Epidermal melanocyte (primary cell): ENCODE data around the gene UCHL1.
"Not testable (repeated sequence)": the region's sequence is repeated elsewhere in the genome, so short reads cannot be mapped to it uniquely, and the experiment has no call there.

Experiments used
- DNase-seq: peaks from one replicate; pipeline ENCODE4 v3.0.0; 2011; ENCODE audit warnings: low spot score; ENCODE audit not compliant: insufficient read length

Gene UCHL1

DNA sequence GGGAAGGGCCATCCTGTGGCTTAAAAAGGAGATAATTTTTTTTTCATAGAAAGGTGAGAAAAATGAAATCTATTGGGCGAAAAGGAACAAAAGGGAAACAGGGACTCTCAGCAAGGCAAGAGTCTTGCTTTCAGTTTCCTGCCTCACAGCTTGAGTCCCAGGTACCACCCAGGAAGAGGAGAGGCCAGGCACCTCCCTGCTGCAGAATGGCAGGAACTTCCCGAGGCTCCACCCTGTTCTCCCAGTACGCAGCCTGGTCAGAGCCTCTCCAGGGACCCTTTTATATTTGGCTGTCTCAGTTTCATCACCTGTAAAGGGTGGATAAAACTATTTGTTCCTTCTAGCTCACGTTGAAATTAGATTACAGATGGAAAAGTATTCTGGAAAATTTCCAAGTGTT lies 33.8 kb downstream of the UCHL1 start:
- DNase-seq: no peak

DNA sequence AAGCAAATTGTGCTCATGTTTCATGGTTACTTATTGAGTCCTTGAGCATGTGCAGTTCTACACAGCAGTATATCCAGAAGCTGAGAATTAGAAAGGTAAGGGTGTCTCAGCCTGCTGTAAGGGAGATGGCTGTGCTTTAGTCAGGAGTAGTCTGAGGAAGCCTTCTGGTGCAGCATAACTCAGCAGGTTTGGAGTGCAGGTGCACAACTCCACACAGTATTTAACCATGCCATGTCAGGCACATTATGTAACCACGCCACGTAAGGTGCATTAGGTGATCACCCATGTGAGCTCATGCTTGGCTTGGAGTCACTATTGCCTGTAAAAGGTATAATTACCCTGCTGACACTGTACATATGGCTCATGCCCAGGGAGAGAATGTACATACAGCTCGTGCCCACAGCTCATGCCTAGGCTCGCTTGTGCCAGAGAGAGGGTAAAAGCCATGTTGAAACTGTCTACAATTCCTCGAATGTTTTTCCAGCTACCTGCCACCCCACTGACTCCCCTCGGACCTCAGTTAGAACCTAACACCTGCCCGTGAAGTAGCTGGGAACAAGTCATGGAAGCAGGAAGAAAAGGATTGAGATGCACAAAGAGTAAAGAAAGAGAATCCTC lies 37.8 kb downstream of the UCHL1 start:
- DNase-seq: no peak

DNA sequence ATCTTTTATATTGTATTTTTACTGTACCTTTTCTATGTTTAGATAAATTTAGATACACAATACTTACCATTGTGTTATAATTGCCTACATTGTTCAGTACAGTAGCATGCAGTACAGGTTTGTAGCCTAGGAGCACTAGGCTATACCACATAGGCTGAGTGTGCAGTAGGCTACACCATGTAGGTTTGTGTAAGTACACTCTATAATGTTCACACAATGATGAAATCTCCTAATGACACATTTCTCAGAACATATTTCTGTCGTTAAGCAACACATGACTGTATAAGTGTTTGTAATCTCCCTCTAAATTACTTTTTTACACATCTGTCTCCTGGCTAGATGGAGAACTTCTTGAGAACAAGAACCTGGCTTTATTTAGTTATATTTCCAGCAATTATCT lies 40.3 kb downstream of the UCHL1 start:
- no peak for DNase-seq

DNA sequence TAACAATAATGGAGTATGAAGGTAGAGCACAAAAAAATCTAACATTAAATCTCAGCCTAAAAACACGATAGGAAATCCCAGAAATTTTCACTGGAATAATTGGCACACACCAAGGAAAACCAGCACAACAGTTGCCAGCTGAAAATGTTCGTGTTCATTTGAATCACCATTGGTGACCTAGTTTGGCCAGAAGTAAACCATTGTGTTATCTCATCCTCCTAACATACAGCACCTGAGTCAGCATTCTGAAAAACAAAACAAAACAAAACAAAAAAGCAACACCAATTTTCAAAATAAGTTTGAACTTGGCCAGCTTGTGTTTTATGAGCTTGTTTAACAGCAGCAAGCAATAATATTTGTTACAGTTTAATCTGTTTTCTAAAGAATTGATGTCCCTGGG lies 41.1 kb downstream of the UCHL1 start:
- DNase-seq: no peak

DNA sequence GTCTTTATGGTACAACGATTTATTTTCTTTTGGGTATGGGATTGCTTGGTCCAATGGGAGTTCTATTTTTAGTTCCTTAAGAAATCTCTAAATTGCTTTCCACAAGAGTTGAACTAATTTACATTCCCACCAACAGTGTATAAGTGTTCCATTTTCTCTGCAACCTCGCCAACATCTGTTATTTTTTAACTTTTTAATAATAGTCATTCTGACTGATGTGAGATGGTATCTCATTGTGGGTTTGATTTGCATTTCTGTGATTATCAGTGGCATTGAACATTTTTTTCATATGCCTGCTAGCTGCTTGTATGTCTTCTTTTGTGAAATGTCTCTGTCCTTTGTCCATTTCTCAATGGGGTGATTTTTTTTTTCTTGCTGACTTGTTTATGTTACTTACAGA lies 42.8 kb downstream of the UCHL1 start:
- DNase-seq: no peak

DNA sequence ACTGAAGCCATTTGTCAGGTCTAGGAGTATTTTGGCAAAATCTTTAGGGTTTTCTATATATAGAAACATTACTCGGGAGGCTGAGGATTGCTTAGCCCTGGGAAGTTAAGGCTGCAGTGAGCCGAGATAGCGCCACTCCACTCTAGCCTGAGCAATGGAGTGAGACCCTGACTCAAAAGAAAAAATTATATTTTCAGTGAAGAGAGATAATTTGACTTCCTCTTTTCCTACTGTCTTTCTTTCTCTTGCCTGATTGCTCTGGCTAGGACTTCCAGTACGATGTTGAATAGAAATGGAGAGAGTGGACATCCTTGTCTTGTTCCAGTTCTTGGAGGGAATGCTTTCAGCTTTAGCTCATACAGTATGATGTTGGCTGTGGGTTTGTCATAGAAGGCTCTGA lies 44.4 kb downstream of the UCHL1 start:
- DNase-seq: no peak

DNA sequence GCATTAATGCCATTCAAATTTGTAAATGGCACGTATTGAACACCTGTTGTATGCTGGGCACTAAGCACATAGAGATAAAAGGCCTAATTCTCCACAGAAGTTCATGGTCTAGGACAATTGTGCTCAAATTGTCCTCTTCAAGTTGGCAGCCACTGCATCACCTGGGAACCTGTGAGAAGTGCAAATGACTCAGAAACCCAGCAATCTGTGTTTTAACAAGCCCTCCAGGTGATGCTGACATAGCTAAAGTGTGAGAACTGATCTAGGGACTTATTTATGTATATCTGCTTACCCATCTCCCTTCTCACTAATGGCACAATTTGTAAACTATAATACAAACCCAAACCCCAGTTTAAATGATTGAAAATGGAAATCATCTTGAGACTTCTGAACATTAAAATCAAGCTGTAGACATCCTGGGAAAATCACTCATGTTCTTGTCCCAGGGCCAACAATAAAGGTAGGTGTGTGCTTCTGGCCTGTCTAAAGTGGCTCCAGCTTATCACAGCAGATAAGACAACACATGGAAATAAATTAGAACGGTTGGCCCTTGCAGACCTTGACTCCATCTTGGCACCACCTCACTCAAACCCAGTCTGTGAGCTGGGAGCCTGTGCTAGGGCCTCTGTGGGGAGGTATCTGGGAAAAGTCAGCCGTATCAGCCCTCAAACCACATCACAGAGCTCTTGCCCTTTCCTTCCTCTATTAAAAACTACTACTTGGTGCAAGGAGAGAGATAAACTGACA lies 46.8 kb downstream of the UCHL1 start:
- DNase-seq: no peak

DNA sequence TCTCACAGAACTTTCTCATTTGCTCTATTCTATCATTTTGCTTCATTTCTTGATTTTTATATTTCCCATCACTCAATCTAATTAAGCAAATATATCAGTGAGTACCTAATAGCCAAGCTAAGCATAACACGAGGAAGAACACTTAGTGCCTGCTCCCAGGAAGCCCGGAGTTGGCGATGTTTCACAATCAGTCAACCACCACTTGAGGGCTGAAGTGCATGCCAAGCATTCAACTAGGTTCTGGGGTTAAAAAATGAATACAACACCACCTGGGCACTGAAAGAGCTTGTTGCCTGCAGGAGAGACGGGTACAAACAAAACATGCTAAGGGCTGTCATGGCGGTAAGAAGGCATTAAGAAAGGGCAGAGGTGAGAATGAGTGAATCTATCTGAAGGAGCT lies 47.5 kb downstream of the UCHL1 start:
- DNase-seq: no peak

DNA sequence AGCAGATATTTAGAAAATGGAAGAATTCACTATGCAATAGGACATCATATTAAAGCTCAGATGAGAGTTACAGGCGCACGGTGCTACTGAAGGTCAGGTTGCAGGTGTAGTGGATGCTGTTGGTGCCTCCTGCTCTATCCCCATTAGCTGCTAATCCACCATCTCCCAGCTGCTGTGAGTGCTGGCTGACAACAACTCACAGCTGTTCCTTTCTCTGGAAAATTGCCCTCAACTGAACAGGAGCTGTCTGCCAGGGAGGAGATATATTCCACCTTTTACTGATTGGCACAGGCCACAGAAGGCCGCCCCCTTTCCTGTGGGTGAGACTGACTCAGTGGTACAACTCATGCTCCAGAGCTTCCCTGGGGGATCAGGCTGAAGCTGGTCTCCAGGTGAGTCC lies 48.7 kb downstream of the UCHL1 start:
- DNase-seq: no peak

DNA sequence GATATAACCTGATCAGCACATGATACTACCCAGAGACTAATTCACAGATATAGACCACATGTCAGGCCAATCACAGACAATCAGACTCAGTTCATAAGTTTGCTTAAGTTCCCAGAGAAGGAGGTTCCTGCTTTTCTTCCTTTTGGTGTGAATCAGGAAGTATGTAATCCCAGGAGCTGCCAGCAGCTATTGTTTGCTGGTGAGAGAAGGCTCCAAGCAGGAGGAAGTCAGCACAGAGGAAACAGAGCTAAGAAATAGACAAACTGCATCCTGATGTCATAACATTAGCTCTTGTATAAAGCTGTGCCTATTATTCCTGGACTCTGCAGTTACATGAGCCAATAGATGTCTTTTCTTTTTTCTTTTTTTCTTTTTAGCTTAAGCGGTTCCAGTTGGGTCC lies 50.9 kb downstream of the UCHL1 start:
- DNase-seq: no peak

DNA sequence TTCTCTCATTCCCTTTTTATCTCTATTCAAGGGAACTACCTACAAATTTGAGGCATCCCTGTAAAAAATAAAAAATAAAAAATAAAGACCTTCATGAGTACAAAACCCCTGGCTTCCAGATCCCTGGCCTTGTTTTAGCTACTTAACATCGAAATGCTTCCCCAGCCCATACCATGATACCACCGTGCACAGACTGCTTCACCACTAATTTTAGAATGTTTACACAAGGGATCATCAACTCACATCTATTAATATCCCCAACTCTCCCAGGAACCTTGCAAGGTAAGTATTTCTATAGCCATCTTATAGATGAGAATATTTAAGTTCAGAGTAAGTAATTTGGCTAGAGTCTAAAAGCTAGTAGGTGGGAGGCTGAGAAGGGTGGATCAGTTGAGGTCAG lies 51.7 kb downstream of the UCHL1 start:
- no peak for DNase-seq

DNA sequence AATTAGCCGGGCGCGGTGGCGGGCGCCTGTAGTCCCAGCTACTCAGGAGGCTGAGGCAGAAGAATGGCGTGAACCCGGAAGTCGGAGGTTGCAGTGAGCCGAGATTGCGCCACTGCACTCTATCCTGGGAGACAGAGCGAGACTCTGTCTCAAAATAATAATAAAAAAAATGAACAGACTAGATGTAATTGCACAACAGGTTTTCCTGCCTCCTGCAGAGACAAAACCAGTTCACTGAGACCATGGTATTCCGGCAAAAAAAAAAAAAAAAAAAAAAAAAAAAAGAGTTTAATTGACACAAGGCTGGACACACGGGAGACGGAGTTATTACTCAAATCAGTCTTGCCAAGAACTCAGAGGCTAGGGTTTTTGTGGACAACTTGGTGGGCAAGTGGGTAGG lies 58.7 kb downstream of the UCHL1 start:
- not testable (repeated sequence) for DNase-seq

DNA sequence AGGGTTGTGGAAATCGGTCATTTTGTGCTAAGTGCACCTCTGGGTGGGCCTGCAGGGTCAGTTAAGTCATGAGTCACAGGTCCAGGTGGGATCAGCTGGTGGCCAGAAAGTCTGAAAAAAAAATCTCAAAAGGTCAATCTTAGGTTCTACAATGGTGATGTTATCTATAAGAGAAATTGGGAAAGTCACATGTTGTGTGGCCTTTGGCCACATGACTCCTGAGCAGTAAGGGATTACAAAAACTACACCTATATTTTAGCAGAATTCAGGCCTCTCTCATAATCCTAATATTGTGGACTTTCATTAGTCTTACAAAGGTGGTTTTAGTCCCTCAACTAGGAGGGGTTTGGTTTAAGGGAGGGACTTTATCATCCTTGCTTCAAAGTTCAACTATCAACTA lies 59.1 kb downstream of the UCHL1 start:
- no peak for DNase-seq
